Fibroblast of skin of right quadriceps (primary cell): ENCODE results near the gene NT5DC3.

Source experiments
- DNase-seq: peaks from one replicate; pipeline ENCODE4 v3.0.0-alpha.2; 2013

The NT5DC3 gene

DNA sequence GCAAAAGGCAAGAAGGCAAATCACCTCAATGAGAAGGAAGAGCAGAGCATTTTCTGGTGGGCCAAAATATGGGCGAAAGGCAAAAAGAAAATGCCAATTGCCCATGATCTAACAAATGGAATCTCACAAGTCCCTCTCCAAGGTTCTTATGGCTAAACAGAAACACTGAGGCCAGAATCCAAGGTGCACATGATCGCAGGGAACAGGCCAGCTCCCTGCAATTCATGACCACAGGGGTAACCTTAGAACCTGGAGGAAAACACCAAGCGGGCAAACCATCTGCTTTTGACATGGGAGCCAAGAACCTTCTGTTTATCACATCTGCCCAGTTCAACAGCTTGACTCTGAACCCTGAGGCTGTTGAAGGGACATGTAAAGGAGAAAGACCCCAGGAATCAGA is 60.0 kb downstream of the NT5DC3 start:
- DNase-seq, result no peak

DNA sequence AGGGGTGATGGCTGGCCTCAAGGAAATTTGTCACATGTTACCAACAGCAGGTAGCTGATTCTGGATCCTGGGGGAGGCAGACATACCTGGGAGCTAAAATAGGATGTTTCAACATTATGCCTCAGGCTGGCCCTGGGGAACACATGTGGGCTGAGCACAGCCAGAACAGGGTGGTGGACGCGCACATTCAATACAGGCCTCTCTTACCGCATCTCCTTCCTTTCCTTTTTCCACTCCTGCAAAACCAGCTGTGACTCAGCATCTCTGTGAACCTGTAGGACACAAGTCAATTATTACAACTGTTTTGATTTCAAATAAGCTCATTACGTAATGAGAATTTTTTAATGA is 61.0 kb downstream of the NT5DC3 start:
- no peak for DNase-seq

DNA sequence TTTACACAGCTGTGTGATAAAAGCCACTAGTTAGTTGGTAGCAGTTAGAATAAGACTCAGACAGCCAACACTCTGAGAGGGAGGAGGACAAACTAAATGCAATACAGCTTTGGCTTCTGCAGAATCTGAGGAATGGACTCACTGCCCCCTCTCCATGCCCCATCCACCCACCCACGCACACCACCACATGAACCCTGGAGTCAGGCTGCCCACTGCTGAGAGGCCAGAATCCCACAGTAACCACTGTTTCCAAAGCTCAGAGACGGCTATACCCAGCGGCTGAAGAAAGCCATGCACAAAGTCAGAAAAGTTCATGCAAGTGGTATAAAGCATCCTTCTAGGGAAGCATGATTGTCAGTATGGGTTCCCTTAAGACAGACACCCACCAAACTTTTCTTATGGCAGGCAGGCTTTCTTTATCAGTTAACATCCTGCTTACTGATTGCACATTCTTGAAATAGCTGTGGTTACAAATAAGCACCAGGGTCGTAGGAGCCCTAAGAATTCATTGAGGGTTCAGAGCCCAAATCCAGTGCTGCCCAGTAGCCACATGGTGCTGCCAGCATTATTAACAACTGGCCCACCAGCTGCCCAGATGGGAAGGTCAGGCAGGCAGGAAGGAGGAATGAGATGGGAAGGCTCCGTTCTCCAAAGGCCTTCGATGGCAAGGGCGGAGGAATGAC is 61.5 kb downstream of the NT5DC3 start:
- no peak for DNase-seq

DNA sequence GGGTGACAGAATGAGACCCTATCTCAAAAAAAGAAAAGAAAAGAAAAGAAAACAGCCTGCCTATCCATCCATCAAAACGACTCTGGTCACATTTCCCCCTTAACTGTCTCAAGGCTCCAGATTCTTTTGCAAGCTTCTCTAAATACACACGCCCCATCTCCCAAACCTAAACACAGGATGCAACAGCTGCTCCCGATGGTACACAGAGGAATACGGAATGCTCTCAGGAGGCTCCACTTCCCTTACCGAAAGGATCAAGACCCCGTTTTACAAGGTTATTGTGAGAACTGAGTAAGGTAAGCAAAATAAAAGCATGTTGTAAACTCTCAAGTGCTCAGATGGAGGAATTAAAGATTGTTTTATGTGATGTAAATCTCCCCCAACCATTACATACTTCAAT is 62.3 kb downstream of the NT5DC3 start:
- DNase-seq, result no peak

DNA sequence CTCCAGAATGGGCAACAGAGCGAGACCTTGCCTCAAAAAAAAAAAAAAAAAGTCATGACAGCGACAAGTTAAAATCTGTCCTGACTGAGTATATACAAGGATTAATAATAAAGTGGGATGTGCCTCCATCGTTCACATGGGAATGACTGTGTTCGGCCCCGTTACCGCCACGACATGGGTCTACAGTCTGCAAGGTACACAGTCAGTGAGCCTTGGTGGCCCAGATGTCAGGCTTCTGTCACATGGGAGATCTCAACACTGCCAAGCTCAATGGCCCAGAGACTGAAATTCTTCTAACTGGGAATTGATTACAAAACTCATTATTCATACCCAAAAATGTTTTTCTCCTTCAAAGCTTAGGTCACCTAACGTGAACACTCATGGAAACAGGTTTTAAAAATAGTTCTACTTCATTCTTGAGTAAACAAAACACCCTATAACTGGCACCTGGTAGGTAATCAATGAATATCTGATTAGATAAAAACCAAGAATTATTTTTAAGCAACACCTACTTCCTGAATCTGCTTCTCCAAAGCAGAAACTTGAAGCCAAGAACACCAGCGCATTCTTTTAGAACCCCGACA is 66.0 kb downstream of the NT5DC3 start:
- DNase-seq, result no peak

DNA sequence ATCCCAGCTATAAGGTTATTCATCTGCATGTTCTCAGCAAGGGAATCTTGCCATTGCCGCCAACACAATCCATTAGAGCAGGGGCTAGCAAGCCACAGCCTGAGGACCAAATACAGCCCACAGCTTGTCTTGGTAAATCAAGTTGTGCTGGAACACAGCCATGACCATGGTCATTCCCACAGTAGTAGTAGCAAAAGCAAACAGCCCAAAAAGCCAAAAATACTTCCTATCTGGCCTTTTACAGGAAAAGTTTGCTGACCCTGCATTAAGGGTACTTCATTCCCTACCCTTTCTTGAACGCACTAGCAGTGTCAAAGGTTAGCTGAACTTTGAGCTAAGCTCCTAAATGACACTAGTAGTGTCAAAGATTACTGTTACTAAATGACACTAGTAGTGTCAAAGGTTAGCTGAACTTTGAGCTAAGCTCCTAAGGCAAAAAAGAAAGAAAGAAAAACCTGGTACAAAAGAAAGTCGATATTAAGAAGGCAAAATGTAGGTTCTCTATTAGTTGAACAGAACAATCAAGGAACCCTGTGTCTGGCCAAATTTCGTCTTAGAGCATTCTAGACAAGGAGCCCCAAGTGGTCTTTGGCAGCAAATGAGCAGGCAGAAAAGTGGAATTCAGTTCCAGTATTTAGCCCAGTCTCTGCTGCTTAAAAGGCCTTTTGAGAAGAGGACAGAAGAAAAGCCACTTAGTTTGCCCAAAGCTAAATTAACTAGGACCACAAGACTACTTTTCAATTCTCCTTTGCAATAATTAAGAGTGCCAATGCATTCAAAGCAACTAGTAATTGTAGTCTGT is 67.7 kb downstream of the NT5DC3 start:
- DNase-seq, result no peak

DNA sequence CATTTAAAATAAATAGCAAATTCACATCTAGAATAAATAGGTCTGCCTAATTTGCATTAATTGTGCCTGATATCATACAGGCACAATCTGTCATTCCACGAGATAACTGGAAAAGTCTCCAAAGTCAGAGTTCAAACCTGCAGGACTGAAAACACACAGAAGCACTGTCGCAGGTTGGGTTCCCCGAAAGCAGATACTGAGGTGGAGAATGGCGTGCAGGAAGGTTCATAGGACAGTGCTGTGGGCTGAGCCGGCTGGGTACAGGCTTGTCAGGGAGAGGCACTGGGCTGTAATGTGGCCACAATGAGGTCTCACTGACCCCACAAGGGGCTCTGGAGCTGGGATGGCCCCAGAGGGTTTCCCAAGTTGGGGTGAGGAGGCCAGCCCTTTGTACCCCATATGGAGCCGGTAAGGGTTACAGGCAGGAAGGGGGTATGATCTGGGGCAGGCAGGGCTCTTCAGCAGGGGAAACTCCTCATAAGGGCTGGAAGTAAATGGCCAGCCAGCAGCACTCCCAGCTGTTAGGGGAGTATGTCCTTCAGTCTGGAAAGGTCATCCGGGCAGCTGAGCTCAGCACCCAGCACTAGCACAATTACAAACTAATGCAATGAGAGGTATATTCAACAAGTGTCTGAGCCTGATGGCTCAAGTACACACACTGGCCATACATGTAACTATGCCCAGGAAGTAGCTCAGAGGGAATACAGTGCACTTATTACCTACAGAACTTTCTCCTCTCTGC is 68.5 kb downstream of the NT5DC3 start:
- DNase-seq, result no peak

DNA sequence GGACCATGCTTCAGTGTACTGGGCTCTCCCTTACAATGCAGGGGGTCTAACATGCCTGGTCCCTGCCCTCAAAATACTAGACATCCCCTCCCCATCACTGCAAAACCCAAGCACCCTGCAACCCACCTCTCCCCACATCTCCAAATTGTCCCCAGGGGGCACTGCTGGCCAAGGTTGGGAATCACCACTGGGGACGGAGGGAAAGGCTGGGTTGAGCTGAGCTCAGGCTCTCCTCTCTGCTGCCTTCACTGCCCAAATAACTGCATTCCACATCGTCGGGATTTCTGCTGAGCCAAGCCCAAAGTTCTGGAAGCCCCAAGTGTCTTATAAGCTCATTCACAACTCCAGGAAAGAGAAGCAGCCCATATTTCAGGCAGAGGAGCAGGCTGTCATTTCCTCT is 69.6 kb downstream of the NT5DC3 start:
- peak; percentile 38 for DNase-seq

DNA sequence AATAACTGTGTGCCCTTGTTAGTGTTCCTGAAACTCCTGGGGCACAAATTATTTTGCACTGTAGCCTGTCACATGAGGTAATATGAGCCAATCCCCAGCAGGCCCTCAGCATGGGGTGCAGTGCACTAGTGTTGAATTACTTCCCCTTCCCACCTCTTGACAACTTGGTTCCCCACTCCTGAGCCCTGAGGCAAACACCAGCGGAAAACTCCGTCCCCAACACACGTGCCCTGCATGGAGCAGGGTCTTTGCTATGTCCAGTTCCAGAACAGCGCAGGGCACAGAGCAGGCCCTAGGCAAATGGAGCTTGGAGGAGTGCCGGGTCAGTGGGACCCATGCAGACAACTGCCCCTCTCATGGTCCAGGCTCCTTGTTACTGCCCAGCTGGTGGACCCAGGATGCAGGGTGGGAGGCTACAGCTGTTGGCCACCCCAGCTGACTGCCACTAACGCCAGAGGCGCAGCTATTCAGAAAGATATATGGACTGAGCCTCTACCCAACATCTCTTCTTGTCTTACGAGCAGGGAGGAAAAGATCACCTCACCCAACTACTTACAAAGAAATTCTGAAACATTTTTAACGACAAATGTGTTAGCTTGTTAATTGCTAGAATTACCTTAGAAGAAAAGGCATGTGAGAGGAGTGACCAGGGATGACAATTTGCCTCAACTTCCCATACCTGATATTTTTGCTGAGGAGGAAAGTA is 71.6 kb downstream of the NT5DC3 start:
- no peak for DNase-seq

DNA sequence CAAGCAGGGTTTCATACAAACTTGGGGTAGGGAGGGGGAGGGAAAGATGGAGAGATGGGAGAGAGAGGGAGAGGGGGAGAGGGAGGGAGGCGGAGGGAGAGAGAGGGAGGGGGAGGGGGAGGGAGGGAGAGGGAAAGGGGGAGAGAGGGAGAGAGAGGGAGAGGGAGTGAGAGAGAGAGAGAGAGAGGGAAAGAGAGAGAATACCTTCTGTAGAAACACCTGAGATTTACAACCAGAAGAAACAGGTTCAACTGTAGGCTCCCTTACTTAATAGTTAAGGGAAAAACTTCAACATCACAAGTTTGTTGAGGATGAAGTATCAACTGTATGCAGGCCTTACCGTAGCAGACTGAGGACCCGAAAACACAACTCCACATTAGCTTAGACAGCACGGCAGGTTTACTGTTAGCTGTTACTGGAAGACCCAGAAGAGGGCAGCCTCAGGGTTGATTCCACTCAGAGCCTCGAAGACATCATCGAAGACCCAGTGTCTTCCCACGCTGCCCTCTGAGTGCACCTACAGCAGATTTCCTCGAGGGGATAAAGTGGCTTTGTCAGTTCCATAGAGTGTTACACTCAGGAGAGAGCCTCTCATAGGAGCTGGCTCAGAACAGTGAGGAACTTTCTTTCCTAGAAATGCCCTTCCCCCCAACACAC is 72.4 kb downstream of the NT5DC3 start:
- no peak for DNase-seq

DNA sequence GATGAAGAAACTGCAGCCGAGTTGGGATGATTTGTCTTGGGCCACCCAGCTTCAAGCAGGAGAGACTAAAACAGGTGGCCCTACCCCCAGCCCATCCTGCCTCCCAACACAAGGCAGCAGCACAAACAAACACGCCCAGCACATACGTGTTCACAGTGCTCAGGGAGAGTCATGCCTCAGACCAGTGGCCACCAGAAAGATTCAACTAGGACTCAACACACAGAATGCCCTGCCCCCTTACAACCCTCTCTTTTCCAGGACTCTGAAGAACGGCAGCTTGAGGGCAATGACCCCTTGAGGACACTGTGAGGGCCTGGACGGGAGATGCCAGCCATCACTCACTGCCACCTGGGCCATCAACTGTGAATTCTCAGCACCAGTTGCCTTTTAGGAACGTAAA is 75.0 kb downstream of the NT5DC3 start:
- no peak for DNase-seq

DNA sequence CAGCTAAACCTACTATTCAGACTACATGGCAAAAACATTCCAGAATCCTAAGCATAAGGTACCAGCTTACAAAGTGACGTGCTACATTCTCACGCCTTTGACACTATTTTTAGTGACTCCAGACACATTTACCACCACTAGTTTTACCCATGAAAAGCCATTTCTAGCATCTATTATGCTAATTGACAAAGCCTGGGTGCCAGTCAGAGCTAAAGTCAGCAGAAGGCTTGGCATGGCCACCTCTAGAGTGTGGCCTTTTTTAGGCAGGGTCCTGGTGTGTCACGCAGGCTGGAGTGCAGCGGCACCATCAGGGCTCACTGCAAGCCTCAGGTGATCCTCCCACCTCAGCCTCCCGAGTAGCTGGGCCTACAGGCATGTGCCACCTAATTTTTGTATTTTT is 75.7 kb downstream of the NT5DC3 start:
- no peak for DNase-seq

DNA sequence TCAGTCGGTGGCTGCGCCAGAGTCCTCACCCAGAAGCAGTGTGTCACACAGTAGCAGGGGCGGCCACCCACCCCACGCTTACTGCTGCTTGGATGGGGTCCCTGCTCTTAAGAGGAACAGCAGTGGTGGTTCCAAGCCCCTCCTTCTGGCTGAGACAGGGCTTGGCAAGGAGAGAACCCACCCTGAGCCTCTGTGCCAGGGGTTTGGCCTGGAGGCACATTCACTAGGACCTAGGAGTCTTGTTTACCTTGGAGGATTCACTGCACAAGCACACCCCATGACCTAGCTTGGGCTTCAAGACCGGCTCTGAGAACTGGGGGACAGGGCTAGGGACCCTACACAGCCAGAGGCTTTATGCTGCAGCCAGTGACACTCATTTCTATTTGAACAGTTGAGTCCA is 78.6 kb downstream of the NT5DC3 start:
- no peak for DNase-seq

DNA sequence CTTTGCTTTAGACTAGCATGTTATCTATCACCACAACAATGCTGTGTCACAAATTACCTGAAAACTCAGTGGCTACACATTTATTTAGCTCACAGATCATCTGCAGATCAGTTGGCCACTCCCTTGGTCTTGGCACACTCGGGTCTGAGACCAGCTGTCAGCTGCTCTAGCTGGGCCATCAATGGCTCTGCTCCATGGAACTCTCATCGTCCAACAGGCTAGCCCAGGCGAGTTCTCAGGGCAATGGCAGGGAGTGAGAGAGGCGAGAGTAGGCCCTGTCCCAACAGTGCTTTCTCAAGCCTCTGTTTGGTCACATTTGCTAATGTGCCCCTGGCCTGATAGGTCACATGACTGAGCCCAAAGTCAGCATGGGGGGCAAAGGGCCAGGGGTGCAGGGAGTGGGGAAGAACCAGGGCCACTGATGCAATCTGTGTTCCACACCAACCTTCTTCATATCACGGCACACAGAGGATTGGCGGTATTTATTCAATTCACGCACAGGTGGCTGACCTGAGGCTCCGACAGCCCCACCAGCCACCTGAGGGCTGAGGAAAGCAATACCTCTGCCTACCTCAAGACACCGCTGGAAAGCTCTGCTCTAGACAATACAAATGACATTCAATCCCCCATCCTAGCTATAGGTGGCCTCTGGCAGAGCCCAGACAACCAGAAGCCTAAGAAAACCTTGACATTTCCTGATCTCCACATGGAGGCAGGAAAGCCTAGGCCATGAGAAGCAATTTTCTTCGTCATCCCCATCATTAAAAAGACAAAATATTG is 82.5 kb downstream of the NT5DC3 start:
- no peak for DNase-seq

DNA sequence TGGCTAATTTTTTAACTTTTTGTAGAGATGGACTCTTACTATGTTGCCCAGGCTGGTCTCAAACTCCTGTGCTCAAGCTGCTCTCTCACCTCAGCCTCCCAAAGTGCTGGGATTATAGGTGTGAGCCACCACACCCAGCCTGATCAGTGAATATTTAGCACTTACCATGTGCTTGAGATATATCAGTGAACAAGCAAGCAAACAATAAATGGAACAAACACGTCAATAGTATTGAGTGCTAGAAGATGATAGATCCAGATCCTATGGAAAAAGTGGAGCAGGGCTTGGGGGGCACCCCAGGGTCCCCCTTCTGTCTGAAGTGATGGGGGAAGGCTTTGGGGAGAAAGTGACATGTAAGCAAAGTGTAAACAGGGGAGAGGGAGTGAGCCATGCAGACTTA is 83.8 kb downstream of the NT5DC3 start:
- no peak for DNase-seq

DNA sequence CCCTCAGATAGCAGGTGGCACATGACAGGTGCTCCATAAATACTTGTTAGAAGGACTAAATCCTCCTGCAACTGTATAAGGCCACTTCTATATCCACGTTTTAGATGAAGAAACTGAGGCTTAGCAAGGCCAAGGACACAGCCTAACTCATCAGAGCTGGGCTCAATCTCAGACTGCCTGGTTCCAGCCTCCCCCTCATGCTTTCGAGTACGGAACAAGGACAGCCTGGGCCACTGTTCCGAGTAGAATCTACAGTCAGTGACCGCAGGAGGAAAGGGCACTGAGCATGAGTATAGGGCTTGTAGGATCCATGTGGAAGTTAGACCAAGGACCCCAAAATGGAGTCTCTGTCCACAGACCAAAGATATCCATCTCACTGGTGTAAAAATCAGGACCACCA is 84.6 kb downstream of the NT5DC3 start:
- DNase-seq, result no peak

DNA sequence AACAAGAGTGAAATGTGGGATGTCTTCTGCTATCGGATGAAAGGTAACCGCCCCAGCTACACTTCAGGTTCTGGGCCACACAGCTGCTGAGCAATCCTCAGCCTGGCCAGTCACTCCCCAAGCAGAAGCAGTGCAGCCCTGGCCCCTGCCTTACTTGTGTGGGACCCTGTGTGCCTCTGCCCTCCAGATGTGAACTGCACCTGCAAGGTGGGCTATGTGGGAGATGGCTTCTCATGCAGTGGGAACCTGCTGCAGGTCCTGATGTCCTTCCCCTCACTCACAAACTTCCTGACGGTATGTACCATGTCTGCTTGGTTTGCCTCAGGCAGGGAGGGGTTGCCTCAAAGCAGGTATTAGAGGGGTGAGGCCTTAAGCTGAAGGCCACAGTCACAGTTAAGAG is 85.6 kb downstream of the NT5DC3 start:
- no peak for DNase-seq

DNA sequence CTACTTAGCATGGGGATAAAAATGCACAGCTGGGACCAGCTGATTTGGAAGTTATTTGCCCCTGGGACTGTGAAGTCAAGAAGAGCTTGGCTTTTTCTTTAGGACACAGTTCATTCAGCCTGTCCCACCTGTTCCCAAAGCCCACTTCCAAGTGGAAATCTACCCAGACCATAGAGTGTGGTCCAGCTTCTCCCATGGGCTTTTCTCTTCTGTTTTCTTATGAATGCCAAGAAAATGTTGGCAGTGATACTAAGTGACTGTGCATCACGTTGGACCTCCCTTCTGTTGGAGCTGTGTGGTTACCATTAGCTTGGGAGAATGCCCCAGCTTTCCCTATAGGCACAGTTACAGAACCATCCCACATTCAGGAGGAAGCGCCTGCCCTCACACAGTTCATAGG is 89.4 kb downstream of the NT5DC3 start:
- DNase-seq, result no peak

DNA sequence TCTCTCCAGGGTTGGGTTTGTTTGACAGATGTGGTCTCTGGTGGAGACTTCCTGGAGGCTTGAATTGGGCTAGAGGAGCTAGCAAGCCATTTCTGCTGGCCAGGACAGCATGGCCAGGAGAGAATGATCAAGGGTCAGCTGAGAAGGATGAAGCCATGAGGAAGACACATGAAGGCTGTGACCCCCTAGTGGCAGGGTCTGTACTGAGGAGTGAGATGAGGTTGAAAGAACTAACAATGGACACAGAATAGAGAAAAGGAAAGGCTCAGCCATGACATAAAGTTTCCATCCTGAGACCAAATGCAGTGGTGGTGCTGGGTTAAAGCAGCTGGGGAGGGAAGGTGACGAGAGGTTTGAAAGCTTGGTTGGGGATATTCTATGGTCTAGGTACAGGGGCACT is 89.9 kb downstream of the NT5DC3 start:
- no peak for DNase-seq

DNA sequence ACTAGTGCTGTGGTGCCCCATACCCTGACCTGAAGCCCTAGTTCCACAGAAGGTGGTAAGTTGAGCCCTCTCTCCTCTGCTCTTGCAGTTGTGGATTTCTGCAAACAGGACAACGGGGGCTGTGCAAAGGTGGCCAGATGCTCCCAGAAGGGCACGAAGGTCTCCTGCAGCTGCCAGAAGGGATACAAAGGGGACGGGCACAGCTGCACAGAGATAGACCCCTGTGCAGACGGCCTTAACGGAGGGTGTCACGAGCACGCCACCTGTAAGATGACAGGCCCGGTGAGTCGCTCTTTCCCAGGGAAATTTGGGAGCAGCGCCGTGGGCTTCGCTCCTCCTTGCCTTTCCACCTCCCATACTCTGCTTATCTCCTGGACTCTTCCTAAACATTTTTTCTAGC is 92.2 kb downstream of the NT5DC3 start:
- DNase-seq, result no peak

DNA sequence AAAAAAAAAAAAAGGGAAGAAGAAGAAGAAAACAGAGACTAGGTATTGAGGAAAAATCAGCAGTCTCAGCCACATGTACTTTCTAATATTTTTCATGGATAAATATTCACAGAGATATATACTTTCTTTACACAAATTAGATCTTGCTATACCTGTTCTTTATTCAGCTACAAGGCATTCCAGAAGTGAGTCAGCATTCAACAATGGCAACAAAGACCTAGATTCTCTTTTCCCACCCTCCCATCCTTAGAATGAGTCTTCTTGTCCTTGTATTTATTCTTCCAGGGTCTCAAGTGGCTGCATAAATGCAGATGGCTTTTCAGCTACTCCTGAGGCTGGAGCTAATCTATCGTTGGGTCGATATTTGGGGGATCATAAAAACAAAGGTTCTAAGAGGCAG is 93.0 kb downstream of the NT5DC3 start:
- no peak for DNase-seq

DNA sequence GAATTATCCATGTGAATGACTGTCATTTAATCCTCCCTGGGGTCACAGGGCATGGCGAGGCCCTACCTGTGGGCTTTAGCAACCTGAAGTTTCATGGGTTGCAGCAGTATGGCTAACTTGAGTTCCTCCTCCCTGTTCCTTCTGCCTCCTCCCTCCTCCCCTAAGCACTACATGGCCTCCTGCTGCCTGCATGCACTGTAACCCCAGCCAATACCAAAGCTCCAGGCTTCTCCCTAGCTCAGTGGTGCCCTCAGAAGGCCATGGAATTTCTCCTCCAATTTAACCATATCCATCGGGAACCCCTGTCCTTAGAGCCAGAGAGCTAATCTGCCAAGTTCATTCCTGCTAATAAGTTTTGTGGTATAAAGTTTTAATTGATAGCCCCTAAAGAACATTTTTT is 95.1 kb downstream of the NT5DC3 start:
- DNase-seq, result no peak
